HG03135 (cell line): ENCODE measurements around the gene NHERF2.
"Not testable (repeated sequence)": the region's sequence is repeated elsewhere in the genome, so short reads cannot be mapped to it uniquely, and the experiment has no call there.

Experiments
- ATAC-seq: cut with Tn5 transposase; IDR thresholded peaks from one replicate; pipeline ENCODE4 v1.9.1; 2021; ENCODE audit warnings: mild to moderate bottlenecking, moderate library complexity; ENCODE audit not compliant: unreplicated experiment

Gene NHERF2

DNA sequence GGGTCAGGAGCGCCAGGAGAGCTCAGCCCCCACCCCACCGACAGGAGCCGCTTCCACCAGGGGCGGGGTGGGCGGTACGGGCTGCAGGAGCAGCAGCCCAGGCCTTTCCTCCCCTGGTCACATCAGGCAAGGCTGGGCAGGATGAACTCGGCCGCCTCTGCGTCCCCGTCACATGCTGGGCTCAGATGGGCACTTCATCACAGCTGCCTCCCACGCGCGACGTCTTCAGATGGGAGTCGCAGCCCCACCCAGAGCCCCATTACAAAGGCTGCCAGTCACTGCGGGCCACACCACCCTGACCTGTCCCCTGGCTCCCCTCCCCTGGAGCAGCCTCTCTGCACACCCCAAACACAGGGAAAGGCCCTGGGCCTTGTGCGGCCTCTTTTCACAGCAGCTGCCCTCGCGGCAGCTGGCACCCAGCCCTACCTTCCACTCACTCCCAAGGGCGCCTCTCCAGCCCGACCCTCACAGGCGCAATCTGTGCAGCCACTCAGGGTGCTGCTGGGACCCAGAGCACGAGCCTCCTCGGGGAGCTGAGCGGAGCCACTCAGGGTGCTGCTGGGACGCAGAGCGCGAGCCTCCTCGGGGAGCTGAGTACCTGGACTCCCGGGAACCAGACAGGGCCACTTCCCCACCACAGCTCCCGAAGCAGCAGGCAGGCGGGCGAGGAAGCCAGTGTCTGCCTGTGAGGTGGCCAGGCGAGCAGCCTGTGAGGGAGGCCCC is 21.7 kb upstream of the NHERF2 start:
- ATAC-seq = no peak

GRCh38 chr16:2005646-2006045 is 21.1 kb upstream of the NHERF2 start:
- no peak for ATAC-seq

- no peak for ATAC-seq
These were observed 20.4 kb upstream of the NHERF2 start for GRCh38 chr16:2006317-2006716.

DNA sequence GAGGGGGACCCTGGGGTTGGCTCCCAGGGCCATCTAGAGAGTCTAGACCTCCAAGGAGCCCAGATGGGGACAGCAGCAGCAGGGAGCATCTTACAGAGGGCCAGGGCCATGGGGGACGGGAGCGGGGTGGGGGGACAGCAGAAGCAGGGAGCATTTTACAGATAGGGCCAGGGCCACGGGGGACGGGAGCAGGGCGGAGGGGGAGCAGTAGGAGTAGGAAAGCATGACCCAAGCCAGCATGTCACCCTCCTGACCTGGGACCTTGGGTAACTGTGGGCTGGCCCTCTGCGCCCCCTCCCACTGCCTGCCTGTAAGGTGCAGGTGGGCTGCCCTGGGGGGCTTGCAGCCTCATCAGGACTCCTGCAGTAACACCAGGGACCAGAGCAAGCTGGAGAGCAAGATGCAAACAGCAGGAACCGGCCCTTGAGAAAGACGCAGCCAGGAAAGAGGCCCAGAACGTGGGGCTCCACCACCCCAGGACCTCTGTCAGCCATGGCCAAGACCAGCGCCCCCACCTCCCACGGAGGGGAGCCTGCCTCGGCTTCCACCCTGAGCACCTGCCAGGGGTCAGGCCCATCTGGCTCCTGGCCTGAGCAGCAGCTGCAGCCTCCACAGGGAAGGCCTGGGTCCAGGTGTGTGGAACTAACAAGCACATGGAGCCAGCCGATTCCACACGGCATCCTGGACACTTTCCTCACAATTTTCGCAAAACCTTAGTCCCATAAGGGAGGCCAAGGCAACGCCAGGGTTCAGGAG is 19.4 kb upstream of the NHERF2 start:
- no peak for ATAC-seq

- no peak for ATAC-seq
These were observed 18.6 kb upstream of the NHERF2 start for GRCh38 chr16:2008009-2008526.

- no peak for ATAC-seq
These were observed 18.0 kb upstream of the NHERF2 start for GRCh38 chr16:2008631-2009163.

- peak; percentile 27 for ATAC-seq
These were observed 17.5 kb upstream of the NHERF2 start for GRCh38 chr16:2009164-2009711.

GRCh38 chr16:2009791-2010510 is 16.8 kb upstream of the NHERF2 start, which contains the start of gene ZNF598:
Gene ZNF598 (minus strand): TSS chr16:2009821.
- ATAC-seq = peak; percentile 85

DNA sequence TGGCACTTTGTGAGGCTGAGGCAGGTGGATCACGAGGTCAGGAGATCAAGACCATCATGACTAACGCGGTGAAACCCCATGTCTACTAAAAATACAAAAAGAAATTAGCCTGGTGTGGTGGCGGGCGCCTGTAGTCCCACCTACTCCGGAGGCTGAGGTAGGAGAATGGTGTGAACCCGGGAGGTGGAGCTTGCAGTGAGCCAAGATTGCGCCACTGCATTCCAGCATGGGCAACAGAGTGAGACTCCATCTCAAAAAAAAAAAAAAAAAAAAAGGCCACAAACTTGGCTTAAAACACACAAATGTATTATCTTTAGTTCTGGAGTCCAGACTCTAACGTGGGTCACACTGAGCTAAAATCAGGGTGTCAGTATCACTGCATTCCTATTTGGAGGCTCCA is 15.0 kb upstream of the NHERF2 start:
- not testable (repeated sequence) for ATAC-seq

DNA sequence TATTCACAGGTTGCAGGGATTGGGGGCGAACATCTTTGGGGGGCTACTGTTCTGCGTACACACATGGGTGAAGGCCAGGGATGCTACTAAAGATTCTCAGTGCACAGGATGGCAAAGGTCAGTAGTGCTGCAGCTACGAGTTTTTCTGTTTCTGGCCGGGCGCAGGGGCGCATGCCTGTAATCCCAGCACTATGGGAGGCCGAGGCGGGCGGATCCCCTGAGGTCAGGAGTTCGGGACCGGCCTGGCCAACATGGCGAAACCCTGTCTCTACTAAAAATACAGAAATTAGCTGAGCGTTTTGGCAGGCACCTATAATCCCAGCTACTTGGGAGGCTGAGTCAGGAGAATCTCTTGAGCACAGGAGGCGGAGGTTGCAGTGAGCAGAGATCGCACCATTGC is 13.2 kb upstream of the NHERF2 start:
- ATAC-seq = no peak

- ATAC-seq = no peak
These were observed 11.4 kb upstream of the NHERF2 start for GRCh38 chr16:2015117-2015946.

DNA sequence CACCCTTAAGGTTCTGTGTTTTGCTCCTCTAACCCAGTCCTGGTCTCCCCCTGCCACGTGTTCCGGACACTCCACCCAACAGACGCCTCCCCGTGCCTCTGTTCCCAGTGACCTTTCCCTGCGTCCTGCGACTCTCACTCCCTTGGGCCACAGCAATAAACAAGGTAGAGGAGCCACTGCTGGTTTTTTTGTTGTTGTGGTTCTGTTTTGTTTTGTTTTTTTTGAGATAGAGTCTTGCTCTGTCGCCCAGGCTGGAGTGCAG is 10.8 kb upstream of the NHERF2 start:
- ATAC-seq = no peak

DNA sequence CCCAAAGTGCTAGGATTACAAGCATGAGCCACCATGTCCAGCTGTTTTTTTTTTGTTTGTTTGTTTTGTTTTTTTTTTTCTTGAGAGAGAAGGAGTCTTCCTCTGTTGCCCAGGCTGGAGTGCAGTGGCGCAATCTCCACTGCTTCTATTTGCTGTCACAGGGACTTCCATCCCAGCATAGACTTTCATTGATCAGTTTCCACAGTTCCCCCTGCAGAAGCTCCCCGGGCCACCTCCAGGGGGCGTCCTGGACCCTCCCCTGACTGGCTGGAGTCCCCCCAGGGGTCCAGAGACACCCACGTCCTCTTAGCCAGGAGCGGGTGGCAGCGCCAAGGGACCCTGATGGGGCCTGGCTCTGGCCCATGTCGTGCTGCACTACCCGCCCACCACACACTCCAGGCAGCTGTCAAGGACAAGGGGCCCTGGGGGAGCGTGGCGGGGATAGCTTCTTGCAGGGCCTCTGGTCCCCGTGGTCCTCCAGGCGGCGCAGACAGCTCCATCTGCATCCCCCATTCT is 10.2 kb upstream of the NHERF2 start:
- ATAC-seq = no peak

DNA sequence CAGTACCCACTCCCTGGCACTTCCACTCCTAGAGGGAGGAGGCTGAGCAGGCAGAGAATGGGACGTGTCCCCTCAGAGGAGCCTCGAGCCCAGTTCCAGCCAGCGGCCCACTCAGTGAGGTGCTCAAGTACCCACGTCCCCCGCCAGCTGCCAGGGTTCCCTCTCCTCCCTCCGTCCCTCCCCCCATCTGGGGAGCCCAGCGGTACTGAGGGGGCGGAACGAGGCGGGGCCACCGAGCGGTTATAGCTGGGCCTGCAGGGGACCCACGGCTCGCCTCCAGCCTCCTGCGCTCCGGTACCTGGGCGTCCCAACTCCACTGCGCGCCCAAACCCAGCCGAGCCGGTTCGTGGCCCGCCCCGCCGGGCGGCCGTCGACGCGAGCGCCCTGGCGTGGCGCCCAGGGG is 7.2 kb upstream of the NHERF2 start, which contains the start of gene NPW:
Gene NPW (plus strand): TSS at position 268 of the 403 bp plus-strand sequence.
- ATAC-seq = no peak

DNA sequence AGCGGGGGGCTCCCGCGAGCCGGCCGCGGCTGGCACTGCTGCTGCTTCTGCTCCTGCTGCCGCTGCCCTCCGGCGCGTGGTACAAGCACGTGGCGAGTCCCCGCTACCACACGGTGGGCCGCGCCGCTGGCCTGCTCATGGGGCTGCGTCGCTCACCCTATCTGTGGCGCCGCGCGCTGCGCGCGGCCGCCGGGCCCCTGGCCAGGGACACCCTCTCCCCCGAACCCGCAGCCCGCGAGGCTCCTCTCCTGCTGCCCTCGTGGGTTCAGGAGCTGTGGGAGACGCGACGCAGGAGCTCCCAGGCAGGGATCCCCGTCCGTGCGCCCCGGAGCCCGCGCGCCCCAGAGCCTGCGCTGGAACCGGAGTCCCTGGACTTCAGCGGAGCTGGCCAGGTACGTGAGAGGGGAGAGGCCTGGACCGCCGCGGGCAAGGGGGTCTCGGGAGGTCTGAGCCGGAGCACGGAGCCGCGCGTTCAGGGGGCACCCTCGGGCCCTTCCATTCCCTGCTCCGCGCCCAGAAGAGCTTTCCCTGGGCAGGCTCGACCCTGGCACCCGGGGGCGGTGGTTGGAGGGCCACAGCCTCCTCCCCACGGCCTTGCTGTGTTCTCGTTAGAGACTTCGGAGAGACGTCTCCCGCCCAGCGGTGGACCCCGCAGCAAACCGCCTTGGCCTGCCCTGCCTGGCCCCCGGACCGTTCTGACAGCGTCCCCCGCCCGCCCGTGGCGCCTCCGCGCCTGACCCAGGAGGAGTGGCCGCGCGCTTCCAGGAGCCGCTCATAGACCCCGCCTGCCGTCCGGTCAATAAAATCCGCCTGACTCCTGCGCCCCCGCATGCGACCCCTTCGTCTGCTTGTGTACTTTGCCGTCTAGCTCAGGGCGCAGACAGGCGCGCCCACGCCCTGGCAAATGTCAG is 6.5 kb upstream of the NHERF2 start:
- no peak for ATAC-seq

GRCh38 chr16:2022723-2023091 is 4.0 kb upstream of the NHERF2 start:
- no peak for ATAC-seq

DNA sequence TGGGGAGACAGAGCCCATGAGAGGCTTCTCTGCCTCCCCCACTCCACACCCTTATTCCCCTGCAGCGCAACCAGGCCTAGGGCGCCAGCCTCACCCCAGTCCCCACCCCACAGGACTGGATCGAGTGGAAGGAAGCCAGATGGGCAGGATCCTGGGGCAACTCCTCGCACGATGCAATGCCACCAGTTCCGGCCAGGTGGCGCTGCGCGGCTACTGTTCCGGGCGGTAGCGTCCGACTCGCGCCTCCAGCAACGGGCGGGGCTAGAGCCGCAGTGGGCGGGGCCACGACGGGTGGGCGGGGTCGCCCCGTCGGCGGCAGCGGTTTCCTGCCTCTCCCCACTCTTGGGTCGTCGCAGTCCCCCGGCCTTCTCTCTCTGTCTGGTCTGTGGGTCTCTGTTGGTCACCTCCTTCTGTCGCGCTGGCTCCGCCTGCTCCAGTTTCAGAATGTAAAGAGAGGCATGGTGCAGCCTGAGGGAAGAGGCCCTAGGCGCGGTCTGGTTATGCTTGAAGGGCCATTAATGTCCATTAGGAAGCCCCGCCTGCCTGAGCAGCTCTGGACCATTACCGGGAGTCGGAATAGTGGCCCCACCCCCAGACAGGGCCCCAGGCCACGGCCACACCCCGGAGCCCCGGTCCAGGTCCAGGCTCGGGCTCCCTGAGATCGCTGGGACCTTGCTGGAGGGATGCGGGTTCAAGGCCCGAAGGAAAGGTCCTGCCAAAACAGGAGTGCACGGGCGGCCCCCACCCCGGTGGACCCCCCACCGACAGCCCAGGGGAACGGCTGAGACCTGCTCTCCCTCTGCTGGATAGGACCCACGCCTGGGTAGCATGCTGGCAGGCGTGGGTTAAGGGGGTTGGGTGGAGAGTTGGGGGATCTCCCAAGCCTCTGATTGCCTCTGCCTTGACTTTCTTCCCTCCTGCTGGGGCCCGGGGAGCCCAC is 3.3 kb upstream of the NHERF2 start:
- peak; percentile 66 for ATAC-seq

DNA sequence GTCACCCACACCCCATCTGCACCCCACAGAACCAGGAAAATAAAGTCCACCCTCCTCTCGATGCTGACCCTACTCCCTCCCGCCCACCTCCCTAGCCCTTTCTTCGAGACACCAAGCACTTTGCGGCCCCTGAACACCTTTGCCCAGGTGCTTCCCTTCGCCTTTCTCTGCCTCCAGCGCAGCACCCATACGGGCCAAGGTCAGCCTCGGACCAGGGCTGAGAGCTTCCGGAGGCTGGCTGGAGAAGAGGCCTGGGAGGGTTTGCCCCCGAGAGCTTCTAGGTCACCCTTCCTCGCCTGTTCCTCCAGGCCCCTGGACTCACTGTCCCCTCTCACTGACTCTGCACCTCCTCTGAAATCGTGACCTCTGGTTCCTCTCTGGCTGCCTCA is 2.7 kb upstream of the NHERF2 start:
- ATAC-seq = no peak
